Measurements from ENCODE around the gene SMAD2.
"Not testable (repeated sequence)": the region's sequence is repeated elsewhere in the genome, so short reads cannot be mapped to it uniquely, and the experiment has no call there.

- TF ChIP-seq EZH2 (IDR thresholded peaks at IDR 0.05); POLR2AphosphoS5 (IDR thresholded peaks at IDR 0.05; ENCODE audit: borderline replicate concordance, low read depth, low read length); FOXP2 (optimal IDR thresholded peaks at IDR 0.05; ENCODE audit: control extremely low read depth, extremely low read length, insufficient read depth): not testable (repeated sequence)
Measured at GRCh38 chr18:47828031-47828430, 102.4 kb downstream of the SMAD2 start.

Data from SK-N-MC (cell line).